UCSD-AML1 (cell line): ENCODE measurements around the gene MUC20.
"Not testable (repeated sequence)": the region's sequence is repeated elsewhere in the genome, so short reads cannot be mapped to it uniquely, and the experiment has no call there.

Experiments
- DNase-seq: peaks from one replicate; lab custom pipeline; 2025; ENCODE audit not compliant: unreplicated experiment; lab: John Stamatoyannopoulos, UW

The MUC20 gene

DNA sequence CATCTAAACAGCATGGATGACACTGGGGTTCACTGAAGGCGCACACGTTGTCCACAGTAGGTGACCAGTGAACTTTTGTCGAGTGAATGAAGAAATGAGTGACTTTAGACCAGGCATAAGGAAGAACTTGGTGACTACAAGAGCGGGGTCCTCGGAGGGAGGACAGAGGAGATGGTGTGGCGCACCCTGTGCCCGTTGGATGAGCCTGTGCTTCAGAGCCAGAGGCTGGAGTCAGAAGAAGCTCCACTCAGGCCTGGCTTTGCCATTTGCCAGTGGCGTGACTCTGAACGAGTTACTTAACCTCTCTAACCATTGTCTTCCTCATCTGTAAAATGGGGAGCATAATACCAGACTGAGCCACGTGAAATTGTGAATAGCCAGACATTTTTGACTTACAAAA, 48.8 kb downstream of the MUC20 start:
- DNase-seq: no peak

DNA sequence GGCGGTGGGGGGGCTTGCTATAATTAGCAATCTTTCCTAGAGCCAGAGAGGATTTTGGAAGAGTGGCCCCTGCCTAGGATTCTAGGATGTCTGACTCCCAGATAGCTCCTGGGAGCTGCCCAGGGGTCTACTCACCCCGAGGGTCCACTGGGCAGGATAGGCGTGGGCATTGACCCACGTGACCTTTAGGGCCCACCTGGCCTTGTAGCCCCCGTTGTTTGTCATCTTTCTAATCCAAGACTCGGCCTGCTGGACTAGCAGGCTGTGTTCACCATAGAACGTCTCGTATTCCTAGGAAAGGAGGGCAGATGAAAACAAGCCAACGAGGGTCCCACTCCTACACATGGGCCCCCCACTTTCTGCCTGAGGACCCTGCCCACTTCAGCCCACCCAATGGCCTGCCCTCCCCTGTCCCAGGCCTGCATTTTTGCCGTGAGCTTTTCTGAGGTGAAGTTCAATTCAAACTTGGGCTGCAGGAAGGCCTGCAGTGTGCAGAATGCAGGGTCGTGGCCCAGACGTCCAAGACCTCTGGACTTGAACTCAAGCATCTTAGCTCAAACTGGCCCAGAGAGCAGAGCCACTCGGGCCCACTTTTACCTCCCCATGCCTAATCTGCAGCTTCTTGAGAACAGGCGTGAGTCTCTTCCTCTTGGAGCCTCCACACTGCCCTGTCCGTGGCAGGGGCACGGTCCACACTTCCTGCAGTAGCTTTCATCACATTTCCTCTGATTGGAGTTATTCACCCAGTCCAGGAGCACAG, 49.5 kb downstream of the MUC20 start:
- no peak for DNase-seq

DNA sequence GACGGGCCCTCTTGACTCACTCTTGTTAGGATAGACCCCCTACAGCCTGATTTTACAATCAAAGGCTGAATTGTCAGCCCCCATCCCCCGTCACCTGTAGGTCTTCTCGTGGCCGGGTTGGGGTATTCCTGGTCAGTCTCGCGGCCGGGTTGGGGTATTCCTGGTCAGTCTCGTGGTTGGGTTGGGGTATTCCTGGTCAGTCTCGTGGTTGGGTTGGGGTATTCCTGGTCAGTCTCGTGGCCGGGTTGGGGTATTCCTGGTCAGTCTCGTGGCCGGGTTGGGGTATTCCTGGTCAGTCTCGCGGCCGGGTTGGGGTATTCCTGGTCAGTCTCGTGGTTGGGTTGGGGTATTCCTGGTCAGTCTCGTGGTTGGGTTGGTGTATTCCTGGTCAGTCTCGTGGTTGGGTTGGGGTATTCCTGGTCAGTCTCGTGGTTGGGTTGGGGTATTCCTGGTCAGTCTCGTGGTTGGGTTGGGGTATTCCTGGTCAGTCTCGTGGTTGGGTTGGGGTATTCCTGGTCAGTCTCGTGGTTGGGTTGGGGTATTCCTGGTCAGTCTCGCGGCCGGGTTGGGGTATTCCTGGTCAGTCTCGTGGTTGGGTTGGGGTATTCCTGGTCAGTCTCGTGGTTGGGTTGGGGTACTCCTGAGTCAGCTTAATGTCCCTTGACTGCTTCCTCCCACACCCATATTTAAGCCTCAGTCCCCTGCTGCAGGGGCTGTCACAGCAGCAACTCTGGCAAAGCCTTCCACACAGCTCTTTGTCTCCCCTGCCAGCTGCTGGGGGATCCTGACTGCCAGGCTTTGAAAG, 50.3 kb downstream of the MUC20 start:
- DNase-seq: not testable (repeated sequence)

DNA sequence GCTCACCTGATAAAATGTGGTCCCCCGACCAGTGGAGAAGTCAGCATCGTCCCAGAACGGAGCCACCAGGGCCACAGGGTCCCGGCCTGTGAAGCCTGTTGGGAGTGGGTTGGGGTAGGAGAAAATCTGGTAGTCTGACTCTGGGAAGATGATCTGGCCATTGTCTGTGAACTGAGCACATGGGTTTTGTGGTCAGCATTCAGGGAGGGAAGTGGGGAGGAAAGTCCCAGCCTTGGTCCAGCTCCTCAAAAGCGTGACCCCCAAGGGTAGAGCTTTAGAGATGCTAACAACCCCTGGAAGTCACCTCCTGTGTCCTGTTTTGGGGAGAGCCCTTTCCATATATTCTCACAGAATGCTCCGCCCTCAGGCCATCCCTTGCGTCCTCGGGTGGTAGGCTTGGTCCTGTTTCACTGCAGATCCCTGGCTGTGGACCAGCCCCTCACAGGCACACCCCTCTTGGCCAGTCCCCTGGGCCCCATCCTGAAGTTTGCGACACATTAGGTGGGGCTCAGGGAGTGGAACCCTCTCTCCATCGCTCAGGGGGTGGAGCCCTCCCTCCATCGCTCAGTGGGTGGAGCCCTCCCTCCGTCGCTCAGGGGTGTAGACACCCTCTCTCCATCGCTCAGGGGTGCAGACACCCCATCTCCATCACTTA, 51.0 kb downstream of the MUC20 start:
- no peak for DNase-seq

DNA sequence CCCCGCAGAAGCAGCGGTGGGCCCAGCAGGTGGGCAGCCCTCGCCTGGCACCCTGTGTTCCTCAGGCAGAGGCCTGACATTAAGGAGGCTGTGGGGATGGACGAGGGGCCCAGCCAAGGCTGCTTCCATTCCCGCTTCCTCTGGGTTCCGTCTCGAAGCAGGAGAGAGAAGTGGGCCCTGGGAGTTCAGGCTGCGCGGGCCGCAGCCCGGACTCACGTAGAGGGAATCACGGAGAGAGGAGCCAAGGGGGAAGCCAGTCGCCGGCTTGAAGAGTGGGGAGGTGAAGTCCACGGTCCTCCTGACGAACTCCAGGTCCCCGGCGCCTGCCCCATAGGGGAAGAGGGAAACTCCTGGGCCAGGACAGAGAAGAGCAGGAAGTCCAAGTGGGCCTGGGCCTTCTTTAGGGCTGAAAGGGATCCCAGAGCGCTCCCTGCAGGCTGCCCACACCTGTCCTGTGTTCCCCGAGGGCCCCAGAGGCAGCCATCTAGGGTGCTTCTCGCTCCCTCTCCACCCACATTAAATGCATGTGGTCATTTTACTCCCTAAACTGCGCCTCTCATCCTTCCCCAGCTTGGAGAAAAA, 53.3 kb downstream of the MUC20 start:
- no peak for DNase-seq

DNA sequence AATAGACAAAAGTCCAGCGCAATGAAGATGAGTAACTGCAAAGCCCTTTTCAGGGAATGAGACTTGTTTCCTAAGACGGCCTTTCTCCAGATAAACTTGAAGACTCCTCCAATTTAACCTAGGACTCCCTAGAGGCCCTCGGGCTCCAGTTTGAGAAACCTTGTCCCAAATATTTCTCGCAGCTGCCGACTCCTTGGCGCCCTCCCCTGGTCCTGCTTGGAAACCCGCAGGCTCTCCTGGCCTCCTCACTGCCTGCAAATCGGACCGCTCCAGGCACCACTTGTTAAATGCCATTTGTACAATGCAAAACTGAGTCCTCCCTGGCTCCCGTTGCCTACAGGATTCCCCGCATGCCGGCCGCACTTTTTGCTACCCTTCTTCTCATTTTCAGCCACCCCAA, 54.1 kb downstream of the MUC20 start:
- DNase-seq: peak; percentile 64

DNA sequence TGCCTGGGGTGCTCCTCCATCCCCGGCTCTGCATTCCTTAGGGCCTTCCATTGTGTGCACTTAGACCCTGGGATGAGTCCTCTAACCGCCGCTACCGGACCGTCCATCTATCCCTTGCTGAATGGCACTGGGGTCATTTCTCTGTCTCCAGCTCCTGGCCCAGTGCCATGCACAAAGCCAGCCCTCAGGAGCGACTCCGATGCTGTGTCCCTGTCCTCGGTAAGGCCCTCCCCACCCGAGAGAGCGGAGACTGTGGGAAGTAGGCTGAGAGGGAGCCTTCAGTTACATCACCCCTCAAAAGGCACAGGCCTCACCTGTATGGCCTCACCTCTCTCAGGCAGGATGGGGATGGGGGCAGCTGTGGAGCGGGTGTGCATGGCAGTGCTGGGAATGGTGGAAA, 57.2 kb downstream of the MUC20 start:
- no peak for DNase-seq

DNA sequence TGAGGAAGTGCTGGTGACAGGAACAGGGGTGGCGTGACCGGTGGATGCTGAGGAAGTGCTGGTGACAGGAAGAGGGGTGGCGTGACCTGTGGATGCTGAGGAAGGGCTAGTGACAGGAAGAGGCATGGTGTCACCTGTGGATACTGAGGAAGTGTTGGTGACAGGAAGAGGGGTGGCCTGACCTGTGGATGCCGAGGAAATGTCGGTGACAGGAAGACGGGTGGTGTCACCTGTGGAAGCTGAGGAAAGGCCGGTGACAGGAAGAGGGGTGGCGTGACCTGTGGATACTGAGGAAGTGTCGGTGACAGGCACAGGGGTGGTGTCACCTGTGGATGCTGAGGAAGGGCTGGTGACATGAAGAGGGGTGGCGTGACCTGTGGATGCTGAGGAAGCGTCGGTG, 60.5 kb downstream of the MUC20 start:
- DNase-seq: not testable (repeated sequence)
